Inflammatory macrophage treated with lipopolysaccharide for 1 hour (primary cell): ENCODE measurements around the gene HOXB9.
A peak's percentile ranks its signal among the peaks of the same experiment; 100 is the strongest.

ENCODE experiments used
- DNase-seq, 2 donors: peaks; one replicate each; pipeline ENCODE4 v3.0.0-alpha.2; 2020 to 2022

HOXB9 gene

DNA sequence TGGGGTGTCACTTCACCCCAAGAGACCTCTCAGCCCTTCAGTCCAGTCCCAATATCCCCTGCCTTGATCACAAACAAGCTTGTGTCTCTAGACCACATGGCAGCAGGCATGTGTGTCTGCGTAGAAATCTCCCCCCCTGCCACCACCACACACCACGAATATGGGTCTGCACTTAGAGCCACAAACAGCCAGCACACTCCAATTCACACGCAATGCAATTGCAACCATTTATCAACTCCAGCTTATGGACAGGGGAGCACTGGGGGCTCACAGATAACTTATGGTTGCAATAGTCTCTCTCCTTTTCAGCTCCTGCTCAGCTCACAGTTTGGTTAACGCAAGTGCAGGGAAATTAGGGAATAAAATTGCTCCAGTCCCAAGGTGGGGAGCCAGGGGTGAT, 2.6 kb downstream of the HOXB9 start:
- DNase-seq: no peak

DNA sequence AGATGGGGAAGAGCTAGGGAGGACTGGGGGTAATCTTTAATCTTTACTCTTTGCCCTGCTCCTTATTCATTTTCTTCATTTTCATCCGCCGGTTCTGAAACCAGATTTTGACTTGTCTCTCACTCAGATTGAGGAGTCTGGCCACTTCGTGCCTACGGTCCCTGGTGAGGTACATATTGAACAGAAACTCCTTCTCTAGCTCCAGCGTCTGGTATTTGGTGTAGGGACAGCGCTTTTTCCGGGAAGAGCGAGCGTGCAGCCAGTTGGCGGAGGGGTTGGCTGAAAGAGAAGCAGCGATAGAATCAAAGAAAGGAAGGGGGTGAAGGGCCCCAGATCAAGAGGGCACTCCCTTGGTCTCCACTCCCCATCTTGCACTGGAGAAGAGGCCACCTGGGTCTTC, 3.3 kb downstream of the HOXB9 start:
- no peak for DNase-seq

DNA sequence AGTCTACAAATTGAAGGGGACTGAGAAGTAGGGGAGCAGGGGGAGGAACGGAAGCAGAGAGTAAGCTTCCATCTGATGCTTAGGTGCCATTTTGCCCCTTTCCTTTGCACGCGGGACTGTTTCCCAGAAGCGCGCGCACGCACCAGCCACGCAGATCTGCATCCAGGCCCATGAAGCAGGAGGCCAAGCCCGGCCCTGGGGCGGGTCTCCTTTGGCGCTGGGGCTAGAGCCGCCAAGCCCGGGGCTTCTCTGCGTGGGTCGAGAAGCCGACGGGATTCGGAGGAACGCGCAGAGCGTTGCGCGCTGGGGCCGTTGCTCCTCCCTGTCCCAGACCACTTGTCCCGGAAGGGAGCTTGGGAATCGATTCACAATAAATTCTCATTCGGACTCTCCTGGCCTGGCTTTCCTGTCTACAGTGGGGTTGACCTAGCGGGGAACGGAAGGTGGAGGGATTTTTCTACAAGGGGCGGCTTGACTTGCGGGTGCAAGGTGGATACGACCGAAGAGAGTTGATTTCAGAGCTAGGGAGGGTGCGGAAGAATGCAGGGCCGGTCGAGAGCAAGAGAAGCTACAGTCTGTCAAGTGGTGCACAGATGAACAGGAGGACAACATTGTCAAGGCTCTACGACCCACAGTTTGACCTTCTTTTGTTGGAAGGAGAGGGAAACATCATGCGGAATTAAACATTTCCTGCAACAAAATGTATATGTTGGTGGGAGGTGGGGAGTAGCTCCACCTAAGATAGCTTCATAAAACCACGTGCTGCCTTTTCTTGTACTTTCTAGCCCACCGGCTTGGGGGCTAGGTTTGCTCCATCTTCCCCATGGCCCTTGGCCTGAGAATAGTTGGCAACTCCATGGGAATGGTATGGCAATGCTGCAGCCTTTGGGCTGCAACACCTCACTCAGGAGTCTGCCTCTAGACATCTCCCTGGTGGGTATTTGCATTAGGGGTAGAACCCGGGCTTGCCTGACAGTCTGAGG, 4.5 kb downstream of the HOXB9 start:
- DNase-seq: no peak

DNA sequence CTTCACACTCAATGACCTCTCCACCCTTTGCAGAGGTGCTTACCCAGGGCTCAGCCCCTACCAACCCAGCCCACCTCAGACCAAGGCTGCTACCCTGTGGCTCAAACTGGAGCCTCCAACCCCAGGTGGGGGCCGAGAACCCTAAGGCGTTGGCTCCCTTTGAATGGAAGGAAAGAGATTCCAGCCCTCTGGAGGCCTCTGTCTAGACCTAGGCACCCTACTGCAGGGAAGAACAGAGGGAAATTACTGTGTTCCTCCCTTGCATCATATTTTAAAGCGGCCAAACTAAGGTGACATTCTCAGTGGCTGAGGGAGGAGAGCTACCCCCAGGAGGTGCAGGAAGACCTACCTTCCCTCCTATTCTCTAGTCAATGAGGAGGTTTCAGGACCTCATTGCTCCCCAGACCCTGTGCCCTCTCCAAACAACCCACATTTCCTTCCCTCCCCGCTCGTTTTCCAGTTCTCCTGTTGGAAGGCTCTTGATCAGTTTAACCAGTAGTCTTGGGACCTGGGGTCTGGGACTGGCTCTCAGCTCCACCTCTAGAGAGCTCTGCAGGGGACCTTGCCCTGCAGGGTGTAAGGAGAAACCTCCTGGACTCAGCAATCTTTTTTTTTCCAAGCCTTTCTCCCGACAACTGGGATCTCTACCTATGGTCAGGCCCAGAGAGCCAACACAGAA, 5.6 kb downstream of the HOXB9 start:
- no peak for DNase-seq

DNA sequence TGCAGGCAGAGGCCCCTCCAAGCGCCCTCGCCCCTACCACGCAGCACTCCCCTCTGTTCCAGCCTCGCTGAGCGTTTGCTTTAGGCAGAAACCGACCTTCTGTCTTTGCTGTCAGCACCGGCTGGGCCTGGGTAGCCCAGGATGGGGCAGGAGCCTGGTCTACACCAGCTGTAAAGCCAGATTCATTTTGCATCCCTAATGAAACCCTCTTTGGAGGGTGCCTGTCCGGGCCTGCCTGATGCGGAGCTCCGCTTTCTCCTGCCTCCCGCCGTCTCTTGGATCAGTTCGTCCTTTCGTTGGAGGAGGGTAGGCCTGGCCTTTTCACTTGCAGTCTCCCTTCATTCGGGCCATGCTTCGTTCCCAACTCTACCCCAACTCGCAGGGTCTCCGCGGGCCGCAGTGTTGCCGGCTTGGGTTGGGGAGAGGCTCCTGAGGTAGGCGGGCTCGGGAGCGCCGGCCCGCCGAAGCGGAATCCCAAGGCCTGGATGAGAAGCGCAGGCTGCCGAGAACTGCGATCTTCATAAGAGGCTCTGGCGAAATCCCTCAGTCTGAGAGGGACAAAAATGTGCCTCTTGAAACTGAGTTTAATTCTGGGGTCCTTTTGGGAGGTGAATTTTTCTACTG, 6.2 kb downstream of the HOXB9 start:
- DNase-seq: no peak

DNA sequence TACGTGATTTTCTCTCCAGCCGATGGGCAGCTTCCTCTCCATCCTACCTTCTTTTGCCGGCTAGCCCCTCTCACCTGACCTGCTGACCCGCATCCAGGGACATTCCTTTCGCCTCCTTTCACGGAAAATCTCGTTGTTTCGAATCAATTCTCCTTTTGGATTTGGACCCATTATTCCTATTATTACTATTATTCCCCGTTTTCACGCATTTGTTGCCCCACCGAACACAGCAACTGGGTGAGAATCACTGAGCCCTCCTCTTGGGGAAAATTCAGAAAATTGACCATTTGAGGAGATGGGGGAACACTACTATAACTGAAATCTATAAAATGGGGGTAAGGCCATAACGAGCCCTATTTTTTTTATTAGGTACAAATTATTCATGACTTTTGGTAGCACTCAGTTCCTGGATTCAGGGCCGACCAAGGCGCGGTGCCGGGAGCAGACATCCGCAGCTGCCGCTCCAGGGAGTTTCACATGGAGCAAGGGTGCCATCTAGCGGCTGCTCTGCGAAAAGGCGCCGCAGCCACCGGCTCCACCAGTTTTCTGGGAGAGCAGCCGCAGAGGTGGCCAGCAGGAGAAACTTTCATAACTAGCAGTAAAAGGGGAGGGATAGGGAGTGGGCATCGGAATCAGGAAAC, 7.8 kb downstream of the HOXB9 start:
- peak; percentile 65 to 94 for DNase-seq

DNA sequence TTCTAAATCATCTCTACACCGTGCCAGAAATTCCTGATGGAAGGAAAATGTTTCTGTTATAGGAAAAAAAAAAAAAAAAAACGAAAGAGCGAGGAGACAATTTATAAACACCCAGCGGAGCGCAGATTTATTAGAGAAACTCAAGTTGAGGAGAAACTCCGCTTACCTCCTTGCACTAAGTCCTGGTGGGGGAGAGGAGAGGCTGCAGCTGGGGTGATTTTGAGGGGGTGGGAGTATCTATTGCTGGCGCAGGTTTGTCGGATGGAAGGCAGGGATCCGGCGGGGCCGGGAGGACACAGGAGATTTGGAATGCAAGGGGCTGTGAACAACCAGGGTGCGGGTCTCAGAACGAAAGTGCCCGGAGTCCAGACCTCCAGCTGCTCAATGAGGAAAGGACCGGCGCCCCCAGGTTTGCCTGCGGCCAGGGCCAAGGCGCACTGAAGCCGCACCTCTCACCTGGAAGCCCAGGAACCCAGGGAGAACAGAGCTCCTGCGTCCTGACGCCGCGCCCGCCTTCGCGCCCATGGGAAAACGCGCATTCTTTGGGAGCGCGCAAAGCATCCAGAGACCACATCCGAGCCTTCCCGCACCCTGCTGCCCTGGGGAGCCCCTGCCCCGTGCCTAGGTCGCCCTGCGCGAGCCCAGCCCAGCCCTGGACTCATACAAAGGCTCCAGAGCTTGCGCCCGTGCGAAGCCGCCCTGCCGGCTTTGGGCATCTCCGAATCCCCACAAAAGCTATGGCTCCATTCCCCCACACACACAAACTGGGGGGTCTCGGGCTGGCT, 8.5 kb downstream of the HOXB9 start:
- no peak for DNase-seq

DNA sequence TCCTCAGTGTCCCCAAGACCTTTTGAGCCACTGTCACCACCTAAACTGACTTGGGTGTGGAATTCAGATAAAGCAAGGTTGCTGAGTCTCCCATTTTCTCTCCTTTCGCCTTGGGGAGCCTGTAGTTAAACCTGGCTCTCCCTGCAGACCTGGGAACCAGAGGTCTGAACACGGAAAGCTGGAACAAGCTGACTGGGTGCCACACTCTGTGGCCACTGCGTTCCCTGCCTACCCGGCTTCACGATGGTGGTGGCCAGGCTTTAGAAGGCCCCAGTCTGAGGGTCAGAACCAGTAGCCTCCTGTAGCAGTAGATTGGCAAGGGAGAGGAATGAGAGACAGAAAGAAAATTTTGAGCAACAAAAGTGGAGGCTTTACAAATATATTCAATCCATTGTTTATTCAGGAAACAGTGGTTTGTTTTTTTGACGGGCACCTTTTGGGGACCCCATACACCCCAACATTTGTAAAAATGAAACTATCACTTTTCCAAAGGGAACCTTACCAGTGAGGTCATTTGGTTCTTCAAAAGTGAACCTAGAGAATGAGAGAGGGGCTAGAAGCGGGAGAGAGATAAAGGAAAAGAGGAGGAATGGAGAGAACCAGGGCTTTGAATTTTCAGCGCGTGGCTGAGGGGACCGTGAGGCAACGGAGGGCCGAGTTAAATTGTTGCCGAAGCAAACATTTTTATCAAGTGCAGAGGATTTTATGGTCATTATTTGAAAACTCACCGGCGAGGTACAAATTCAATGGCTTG, 9.3 kb downstream of the HOXB9 start:
- no peak for DNase-seq

DNA sequence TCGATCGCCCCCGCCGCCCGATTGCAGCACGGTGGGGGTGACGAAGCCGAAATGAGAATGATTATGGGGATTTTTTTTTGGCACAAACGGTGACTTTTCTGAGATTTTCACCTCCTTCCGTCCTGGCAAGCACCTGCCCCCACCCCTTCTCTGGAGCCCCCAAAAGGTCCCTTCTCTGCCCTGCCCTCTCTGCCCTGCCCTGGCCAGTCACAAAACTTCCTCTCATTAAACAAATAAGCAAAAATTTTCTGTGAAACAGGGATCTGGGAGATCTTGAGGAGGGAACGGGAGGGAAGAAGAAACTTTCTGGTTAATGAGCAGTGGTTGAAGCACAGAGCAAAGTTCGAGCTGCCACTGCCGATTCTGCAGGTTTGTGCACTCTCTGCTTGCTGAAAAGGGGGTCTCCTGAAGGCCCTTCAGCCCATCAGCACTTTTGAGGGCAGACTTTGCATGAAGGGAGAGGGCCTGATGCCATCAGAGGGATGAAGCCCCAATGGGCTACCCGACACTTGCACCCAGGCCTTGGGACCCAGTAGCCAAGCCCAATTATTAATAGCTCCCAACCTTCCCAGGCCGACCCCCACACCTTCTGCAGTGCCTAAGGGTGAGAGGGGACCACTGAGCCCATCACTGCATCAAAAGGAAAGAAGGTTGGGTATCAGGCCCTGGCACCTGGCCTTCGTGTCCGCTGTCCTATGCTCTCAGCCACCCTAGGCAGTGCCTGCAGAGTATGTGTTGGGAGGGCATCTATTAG, 10.0 kb downstream of the HOXB9 start:
- no peak for DNase-seq

DNA sequence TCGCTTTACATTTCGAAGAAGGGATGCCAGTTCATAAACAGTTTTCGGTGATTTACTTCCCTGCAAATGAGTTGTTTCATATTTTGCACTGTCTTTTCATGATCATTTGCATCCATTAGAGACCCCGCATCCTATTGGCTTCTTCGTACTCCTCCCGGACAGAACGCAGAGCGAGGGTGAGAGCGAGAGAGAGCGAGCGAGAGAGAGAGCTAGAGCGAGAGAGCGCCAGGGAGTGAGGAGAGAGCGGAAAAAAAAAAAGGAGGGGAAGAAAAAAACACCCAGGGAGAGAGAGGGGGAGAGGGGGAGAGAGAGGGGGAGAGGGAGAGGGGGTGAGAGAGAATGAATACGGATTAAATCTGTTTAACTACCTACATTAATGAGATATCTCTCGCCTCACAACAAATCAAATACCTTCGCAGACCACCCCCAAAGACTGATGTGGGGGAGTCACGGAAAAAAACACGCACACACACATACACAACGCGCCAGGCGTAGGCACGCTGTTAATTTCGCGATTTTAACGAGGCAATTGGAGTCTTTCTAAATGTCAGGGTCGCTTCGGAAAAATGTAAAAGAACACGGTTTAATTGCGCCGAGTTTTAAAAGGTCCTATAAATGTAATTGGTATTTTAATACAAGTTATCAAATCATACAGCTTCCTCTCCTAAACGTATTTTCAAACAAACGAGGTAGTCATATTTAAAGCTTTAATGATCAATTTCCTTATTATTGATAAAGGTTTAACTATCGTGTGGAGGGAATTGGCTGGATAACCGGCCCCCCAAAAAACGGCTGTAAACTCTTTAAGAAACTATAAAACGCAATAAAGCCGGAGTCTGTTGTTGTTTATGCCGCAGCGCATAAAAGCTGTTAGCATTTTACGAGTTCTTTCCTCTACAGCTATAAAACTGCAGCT, 10.9 kb downstream of the HOXB9 start, which contains the start of gene HOXB8:
Gene HOXB8 (minus strand): TSS at position 246 of the 916 bp plus-strand sequence. CDS start 588 bp downstream, outside the sequence.
- DNase-seq: no peak

DNA sequence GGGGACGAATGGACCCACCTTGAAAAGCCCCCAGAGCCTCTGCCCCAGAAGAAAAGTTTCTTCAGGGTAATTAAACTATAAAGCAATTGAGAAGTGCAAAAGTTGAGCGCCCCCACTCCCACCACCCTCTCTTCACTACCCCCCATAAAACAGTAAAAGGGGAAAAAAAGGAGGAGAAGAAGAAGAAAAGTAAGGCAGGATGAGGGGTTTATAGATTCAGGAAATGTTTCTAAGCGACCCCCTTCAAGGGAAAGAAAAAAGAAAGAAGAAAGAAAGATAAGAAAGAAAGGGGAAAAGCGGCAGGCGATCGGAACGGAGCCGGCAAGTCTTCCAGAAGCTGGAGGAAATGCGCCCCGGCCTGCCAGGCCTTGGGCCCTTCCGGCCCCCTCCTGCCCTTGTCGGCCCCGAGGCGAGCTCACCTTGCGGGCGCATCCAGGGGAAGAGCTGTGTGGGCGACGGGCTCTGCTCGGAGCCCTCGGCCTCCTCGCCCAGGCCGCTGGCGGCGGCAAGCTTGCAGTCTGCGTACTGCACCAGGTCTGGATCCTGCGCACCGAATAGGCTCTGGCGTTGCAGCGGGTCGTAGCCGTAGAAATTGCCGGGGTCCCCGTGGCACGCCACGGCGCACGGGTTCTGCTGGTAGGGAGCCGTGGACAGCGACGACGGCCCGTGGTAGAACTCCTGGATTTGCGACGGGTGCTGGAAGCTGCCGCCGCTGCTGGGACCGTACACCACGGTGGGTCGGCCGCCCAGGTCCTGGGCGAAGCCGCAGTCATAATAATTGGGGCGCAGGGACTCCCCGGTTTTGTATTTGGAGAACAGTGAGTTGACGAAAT, 12.1 kb downstream of the HOXB9 start:
- DNase-seq: no peak

DNA sequence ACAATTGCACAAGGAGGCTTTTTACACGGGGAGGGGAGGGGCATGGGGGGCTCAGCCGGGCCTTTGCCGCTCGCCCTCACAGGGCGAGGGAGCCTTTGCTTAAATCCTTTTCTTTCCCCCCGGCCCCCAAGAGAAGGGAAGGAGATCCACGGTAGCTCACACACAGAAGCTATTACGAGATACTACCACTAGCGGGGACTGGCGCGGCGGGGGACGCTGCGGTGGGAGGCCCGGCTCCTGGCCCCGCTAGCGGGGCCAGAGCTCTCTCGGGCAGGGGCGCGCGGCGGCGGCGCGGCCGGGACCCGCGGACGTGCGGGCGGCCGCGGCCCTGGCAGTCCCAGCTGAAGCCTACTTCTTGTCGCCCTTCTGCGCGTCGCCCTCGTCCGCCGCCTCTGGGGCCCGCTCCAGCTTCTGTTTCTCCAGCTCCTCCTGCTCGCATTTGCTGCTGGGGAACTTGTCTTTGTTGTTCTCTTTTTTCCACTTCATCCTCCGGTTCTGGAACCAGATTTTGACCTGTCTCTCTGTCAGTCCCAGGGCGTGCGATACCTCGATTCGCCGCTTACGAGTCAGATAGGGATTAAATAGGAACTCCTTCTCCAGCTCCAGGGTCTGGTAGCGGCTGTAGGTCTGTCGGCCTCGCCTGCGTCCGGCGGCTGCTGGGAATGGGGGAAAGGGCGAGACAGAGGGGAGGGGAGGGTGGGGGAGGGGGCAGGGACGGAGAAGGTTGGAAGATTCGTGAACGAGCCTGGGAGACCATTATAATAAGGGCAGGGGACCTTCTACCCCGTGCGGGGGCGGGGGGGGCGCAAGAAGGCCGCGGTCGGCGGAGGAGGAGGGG, 13.1 kb downstream of the HOXB9 start:
- peak in 1 of 2 donors; percentile 27 for DNase-seq

DNA sequence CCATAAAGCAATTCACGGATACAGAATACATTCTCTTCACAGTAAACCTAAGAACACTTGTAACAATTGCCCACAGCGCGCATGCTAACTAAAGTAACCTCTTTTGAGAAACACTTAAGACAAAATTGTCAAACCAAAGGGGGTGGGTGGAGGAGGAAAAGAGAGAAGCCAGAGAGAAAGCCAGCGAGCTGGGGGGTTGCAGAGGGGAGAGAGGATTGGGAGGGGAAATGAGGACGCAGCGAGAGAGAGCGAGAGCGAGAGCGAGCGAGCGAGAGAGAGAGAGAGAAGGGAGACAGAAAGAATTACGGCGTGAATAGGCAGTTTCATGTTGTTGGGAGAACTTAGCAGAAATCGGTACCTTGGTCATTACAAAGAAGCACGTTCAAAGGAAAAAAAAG, 13.7 kb downstream of the HOXB9 start:
- no peak for DNase-seq

DNA sequence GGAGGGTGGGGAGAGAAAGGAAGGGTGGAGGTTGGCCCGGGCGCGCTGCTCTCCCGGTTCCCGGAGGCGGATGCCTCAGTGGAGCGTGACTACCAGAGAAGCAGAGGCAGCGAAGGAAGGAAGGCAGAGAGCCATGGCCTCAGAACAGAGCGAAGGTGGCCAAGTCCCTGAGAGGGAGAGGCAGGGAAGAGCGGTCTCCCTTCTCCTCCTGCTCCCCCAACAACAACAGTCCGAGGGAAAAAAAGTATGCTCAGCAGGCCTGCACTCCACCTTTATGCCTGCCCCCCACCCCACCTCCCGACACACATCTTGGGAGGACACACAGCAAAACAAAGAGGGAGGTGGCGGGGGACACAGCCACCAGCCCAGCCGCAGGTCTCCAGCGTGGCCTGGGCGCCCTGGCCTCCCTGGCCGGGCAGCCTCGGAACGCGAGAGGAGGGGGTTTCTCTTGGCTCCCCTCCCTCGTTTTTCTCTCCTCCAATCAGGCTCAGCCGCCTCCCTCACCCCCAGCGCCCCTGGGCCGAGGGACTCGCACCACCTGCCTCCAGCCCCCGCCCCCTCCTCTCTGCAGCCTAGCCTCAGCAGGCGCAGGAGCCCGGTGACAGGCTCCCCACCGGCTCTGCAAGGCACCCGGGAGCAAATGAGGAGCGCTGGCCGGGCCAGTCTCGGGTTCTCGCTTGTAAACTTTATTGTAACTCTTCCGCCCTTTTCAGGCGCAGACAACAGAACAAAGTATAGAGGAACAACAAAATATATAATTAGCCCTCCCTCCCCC, 14.3 kb downstream of the HOXB9 start:
- DNase-seq: no peak

DNA sequence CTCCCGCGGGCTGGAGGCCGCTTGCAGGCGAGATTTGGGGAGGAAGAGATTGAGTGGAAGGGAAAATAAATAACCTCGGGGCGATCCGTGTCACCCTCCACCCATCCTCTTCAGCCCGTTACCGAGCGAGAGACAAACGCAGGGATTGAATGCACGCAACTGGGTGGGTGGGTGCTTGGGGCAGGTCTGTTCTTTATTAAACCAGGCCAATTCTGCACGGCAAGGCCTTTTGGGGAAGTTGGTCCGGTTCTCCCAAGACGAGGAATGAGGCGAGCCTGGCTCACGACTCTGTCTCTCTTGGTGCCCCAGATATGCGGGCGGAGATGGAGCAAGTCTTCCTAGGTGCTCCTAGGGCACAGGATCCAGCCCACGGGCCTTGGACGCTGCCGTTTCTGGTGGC, 14.9 kb downstream of the HOXB9 start:
- DNase-seq: no peak

DNA sequence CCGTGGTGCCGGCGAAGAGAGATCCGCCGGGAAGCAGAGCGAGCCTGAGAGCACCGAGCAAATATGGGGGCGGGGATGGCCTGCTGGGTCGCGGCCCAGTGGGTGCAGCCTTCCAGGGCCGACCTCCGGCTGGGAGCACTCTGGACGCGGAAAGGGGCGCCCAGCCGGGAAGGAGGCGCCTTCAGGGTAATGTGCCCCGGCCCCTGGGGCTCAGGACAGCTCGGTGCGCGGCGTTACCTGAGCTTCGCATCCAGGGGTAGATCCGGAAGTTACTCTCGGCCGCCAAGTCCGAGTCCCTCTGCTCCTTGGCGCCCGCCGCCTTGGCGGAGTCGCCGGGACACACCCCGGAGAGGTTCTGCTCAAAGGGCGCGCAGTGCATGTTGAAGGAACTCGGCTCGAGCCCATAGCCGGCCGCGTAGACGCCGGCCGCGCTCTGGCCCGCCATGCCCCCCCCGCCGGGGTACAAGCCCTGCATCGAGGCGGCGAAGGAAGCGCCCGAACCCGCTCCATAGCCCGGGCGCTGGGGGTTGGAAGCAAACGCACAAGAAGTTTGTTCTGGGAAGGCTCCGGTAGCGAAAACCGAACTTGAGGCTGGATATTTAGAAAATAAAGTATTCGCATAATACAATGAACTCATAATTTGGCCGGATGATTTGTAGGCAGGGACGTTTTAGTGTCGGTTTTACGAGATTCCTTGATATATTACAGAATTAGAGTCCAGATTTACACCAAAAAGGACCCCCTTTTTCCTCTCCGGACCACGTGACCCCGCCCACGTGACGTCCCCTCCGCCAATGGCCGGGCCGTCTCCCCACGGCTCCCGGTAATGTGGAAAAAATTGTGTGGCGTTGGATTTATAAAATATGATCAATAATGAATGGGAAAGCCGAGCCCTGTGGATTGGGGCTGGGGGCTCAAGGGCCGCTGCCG, 15.6 kb downstream of the HOXB9 start, which contains the start of gene HOXB7:
Gene HOXB7 (minus strand): TSS at position 736 of the 930 bp plus-strand sequence. CDS start 99 bp downstream, at position 637.
- DNase-seq: peak in 1 of 2 donors; percentile 56
